Measurements from ENCODE around the gene PIAS1.

The PIAS1 gene

DNA sequence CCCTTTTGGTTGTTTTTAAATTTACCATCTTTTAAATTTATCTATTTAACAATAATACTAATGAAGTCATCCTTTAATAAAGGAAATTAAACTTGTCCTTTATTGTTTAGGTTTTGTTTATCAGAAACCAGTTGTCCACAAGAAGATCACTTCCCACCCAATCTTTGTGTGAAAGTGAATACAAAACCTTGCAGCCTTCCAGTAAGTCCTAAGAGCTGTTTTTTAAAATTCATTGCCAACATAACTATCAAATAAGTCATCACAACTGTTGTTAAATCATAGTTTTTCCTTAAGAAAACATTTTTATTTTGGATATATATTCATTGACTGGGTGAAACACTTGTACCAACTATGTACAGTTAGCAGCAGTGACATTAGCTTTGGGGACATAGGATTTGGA, 91.6 kb downstream of the PIAS1 start:
- ATAC-seq (ENCODE audit: low read depth) (no peak), DNase-seq (ENCODE audit: low spot score) (no peak)
- Histone ChIP-seq H3K36me3 (ENCODE audit: low read depth) (peaks cover 46% of the 10 kb centered on the region), H3K4me3 (ENCODE audit: severe bottlenecking) (no peak overlapping the region), H3K4me1 (ENCODE audit: insufficient read depth, poor library complexity, severe bottlenecking) (peaks cover 12% of the 10 kb centered on the region), H3K27ac (ENCODE audit: poor library complexity, severe bottlenecking) (no peak overlapping the region), H3K27me3 (ENCODE audit: insufficient read depth, poor library complexity, severe bottlenecking) (no peaks in the 10 kb centered on the region), H3K9me3 (ENCODE audit: severe bottlenecking) (no peaks in the 10 kb centered on the region)
- TF ChIP-seq CTCF (IDR thresholded peaks at IDR 0.05; ENCODE audit: poor library complexity, severe bottlenecking): no peak

GRCh38 chr15:68148039-68148438, 93.9 kb downstream of the PIAS1 start:
- DNase-seq (ENCODE audit: low spot score): no peak
- Histone ChIP-seq H3K27me3 (ENCODE audit: insufficient read depth, poor library complexity, severe bottlenecking) (no peaks in the 10 kb centered on the region), H3K36me3 (ENCODE audit: low read depth) (peaks cover 42% of the 10 kb centered on the region), H3K4me1 (ENCODE audit: insufficient read depth, poor library complexity, severe bottlenecking) (peaks cover 19% of the 10 kb centered on the region), H3K9me3 (ENCODE audit: severe bottlenecking) (no peaks in the 10 kb centered on the region), H3K27ac (ENCODE audit: poor library complexity, severe bottlenecking) (no peak overlapping the region), H3K4me3 (ENCODE audit: severe bottlenecking) (no peak overlapping the region)
- no peak for ATAC-seq (ENCODE audit: low read depth)
- no peak for TF ChIP-seq CTCF (IDR thresholded peaks at IDR 0.05; ENCODE audit: poor library complexity, severe bottlenecking)

GRCh38 chr15:68149059-68149458, 94.9 kb downstream of the PIAS1 start:
- Histone ChIP-seq H3K27me3 (ENCODE audit: insufficient read depth, poor library complexity, severe bottlenecking) (no peaks in the 10 kb centered on the region), H3K27ac (ENCODE audit: poor library complexity, severe bottlenecking) (no peak overlapping the region), H3K4me3 (ENCODE audit: severe bottlenecking) (no peak overlapping the region), H3K36me3 (ENCODE audit: low read depth) (peaks cover 50% of the 10 kb centered on the region), H3K4me1 (ENCODE audit: insufficient read depth, poor library complexity, severe bottlenecking) (peaks cover 19% of the 10 kb centered on the region), H3K9me3 (ENCODE audit: severe bottlenecking) (no peaks in the 10 kb centered on the region)
- TF ChIP-seq CTCF (IDR thresholded peaks at IDR 0.05; ENCODE audit: poor library complexity, severe bottlenecking): no peak
- no peak for DNase-seq (ENCODE audit: low spot score)
- peak; percentile 89 for ATAC-seq (ENCODE audit: low read depth)

DNA sequence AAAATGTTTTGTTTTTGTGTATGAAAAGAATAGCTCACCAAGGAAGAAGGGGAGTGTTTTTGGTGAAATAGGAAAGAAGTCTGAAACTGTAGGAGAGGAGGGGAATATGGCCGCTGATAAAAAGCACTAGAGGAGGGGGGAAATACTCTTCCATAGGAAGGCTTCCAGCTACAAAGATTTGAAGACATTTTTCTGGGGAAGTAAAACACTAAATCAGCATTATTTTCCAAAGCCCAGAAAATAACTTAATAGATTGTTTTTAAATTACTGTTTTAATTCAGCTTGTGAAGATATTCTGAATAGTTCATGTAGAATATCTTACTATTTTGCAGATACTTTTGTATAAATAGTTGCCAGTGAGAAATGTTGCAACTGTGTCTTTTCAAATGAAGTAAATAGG, 96.1 kb downstream of the PIAS1 start:
- peaks cover 19% of the 10 kb centered on the region for H3K4me1 ChIP-seq (ENCODE audit: insufficient read depth, poor library complexity, severe bottlenecking)
- no peaks in the 10 kb centered on the region for H3K27me3 ChIP-seq (ENCODE audit: insufficient read depth, poor library complexity, severe bottlenecking)
- peaks cover 49% of the 10 kb centered on the region for H3K36me3 ChIP-seq (ENCODE audit: low read depth)
- DNase-seq (ENCODE audit: low spot score) (no peak), ATAC-seq (ENCODE audit: low read depth) (no peak)
- no peak overlapping the region for H3K27ac ChIP-seq (ENCODE audit: poor library complexity, severe bottlenecking)
- H3K9me3 ChIP-seq (ENCODE audit: severe bottlenecking): no peaks in the 10 kb centered on the region
- no peak for TF ChIP-seq CTCF (IDR thresholded peaks at IDR 0.05; ENCODE audit: poor library complexity, severe bottlenecking)
- H3K4me3 ChIP-seq (ENCODE audit: severe bottlenecking): no peak overlapping the region

DNA sequence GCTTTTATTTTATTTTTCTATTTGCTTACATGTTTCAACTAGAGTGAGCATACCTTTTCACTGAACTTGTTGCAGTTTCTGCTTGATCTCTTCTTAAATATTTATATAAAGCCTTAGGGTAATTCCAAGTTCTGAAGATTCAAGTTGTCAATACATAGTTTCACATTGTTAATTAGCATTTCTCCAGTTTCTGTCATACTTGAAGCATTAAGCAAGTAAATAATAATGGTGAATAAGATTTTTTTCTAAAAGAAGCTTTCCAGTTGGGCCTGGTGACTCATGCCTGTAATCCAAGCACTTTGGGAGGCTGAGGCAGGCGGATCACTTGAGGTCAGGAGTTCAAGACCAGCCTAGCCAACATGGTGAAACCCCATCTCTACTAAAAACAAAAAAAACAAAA, 97.2 kb downstream of the PIAS1 start:
- Histone ChIP-seq H3K4me1 (ENCODE audit: insufficient read depth, poor library complexity, severe bottlenecking) (peaks cover 19% of the 10 kb centered on the region), H3K4me3 (ENCODE audit: severe bottlenecking) (no peak overlapping the region), H3K9me3 (ENCODE audit: severe bottlenecking) (no peaks in the 10 kb centered on the region), H3K36me3 (ENCODE audit: low read depth) (peaks cover 47% of the 10 kb centered on the region), H3K27ac (ENCODE audit: poor library complexity, severe bottlenecking) (no peak overlapping the region), H3K27me3 (ENCODE audit: insufficient read depth, poor library complexity, severe bottlenecking) (no peaks in the 10 kb centered on the region)
- TF ChIP-seq CTCF (IDR thresholded peaks at IDR 0.05; ENCODE audit: poor library complexity, severe bottlenecking): no peak
- peak; percentile 15; the same call in 1 of the 3 replicates for ATAC-seq (ENCODE audit: low read depth)
- no peak for DNase-seq (ENCODE audit: low spot score)

Measured in RWPE2 (cell line).